ENCODE data around the gene NINJ2.

The NINJ2 gene

DNA sequence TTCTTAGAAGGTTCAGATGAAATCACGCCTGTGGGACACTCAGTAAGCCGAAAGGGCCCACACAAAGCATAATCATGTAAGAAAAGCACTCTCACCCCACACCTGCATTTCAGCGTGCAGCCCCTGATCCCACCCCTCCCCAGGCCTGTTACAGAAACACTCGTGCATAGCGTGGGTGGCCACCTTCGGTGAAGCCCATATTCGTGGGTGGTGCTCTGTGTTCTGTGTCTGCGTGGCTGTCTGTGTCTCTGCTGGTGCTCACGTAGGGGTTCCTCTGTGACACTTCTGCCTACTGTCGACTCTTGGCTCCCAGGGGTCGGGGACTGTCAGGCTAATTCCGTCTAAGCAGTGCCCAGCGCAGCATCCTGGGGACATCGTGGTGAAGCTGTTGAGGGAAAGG, 129.5 kb downstream of the NINJ2 start:
- H3K4me3 ChIP-seq (ENCODE audit: low read length), result no peak overlapping the region
- peaks cover 7% of the 10 kb centered on the region for H3K36me3 ChIP-seq (ENCODE audit: control insufficient read depth, insufficient read depth, low read length)
- no peaks in the 10 kb centered on the region for H3K27me3 ChIP-seq (ENCODE audit: control insufficient read depth, insufficient read depth, low read length)
- H3K9ac ChIP-seq (ENCODE audit: low read length), result no peak overlapping the region
- H3K9me3 ChIP-seq (ENCODE audit: control insufficient read depth, low read length), result no peaks in the 10 kb centered on the region
- H3K4me1 ChIP-seq (ENCODE audit: control insufficient read depth, insufficient read depth, low read length), result peaks cover 41% of the 10 kb centered on the region

DNA sequence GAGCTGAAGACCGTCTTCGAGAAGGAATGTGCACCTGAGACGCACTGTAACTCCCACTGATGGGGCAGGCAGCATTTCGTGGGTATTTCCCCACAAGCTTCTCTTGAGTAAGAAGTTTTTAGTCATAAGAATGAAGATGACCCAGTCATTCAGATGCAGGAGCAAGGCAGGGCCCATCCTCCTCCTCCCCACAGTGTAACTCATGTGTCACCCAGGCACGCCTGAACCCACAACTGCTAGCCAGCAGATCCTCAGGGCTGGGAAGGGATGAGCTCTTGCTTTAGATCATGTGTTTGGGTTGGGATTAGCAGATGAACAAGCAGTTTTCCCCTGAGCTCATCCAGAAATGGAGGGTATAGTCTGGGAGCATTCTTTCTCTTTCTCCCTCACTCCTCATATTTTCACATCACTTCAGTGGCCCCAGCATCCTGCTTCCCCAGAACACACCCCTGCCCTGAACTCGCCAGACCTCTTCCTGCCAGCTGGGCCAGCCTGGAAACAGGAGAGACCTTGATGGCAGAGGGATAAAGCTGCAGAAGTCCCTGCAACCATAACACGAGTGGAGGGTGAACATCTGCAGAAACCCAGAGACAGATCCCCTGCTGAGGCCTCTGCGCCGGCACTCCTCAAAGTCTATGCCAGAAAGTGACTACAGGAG, 130.2 kb downstream of the NINJ2 start:
- Histone ChIP-seq H3K36me3 (ENCODE audit: control insufficient read depth, insufficient read depth, low read length) (peaks cover 6% of the 10 kb centered on the region), H3K4me3 (ENCODE audit: low read length) (no peak overlapping the region), H3K9me3 (ENCODE audit: control insufficient read depth, low read length) (no peaks in the 10 kb centered on the region), H3K4me1 (ENCODE audit: control insufficient read depth, insufficient read depth, low read length) (peaks cover 34% of the 10 kb centered on the region), H3K27me3 (ENCODE audit: control insufficient read depth, insufficient read depth, low read length) (no peaks in the 10 kb centered on the region), H3K9ac (ENCODE audit: low read length) (no peak overlapping the region)

DNA sequence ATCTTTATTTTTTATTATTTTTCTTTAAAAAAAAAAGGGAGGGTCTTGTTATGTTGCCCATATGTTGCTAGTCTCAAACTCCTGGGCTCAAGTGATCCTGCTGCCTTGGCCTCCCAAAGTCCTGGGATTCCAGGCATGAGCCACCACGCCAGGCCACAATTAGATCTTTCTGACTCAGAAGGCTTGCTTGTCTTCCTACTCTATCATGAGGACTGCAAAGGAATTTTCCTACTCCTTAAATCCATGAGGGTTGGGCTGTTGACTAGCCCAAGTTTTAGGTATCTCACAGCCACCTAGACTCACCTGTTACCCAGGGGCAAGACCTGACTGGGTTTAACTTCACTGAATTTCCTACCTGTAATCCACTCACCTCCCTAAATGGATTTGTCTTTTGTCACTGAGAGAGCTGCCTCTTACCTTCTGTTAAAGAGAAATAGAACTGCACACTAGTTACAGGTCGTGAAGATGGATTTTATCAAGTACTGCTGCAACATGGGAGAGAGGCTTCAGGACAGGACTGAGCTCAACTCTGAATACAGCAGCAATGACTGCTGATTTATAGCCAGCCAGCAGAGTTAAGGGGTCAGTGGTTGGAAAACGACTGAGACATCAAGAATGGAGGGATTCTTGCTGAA, 131.2 kb downstream of the NINJ2 start:
- no peak overlapping the region for H3K9ac ChIP-seq (ENCODE audit: low read length)
- no peak overlapping the region for H3K4me3 ChIP-seq (ENCODE audit: low read length)
- no peaks in the 10 kb centered on the region for H3K27me3 ChIP-seq (ENCODE audit: control insufficient read depth, insufficient read depth, low read length)
- H3K4me1 ChIP-seq (ENCODE audit: control insufficient read depth, insufficient read depth, low read length), result peaks cover 27% of the 10 kb centered on the region
- H3K36me3 ChIP-seq (ENCODE audit: control insufficient read depth, insufficient read depth, low read length), result peaks cover 6% of the 10 kb centered on the region
- H3K9me3 ChIP-seq (ENCODE audit: control insufficient read depth, low read length), result no peaks in the 10 kb centered on the region

DNA sequence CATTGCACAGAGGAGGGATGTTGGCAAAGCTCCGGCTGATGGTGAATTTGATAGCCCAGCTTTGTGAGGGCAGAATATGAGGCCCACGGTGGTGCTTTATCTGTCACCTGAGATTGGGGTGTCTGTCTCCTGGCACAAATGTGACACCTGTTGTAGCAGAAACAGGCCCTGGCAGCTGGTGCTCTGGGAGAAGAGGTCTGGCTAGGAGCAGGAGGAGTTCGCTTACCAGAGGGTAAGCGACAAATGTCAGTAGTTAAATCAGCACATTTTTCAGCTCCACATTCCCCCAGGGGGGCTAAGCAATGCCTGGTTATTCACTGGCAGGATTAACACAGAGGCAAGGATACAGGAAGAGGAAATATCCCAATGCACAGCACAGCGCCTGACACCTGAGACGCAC, 132.4 kb downstream of the NINJ2 start:
- Histone ChIP-seq H3K4me1 (ENCODE audit: control insufficient read depth, insufficient read depth, low read length) (peaks cover 20% of the 10 kb centered on the region), H3K9ac (ENCODE audit: low read length) (no peak overlapping the region), H3K36me3 (ENCODE audit: control insufficient read depth, insufficient read depth, low read length) (peaks cover 6% of the 10 kb centered on the region), H3K9me3 (ENCODE audit: control insufficient read depth, low read length) (no peaks in the 10 kb centered on the region), H3K4me3 (ENCODE audit: low read length) (no peak overlapping the region), H3K27me3 (ENCODE audit: control insufficient read depth, insufficient read depth, low read length) (no peaks in the 10 kb centered on the region)

DNA sequence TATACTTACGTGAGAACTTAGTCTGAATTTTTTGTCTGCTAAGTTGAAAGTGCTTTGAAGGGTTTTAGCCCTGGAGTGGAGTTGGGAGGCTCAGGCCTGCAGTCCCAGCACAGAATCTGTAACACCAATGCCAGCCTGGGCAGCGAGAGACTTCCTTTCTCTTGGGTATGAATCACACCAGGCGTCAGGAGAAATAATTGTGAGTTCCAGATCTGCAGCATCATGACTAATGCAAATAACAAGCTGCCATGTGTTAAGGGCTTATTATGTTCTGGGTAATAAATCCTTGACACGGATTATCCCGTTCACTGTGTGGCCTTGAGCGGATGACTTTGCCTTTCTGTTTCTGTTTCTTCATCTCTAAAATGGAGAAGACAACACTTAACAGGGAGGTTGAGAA, 132.9 kb downstream of the NINJ2 start:
- Histone ChIP-seq H3K4me3 (ENCODE audit: low read length) (no peak overlapping the region), H3K9ac (ENCODE audit: low read length) (no peak overlapping the region), H3K9me3 (ENCODE audit: control insufficient read depth, low read length) (no peaks in the 10 kb centered on the region), H3K36me3 (ENCODE audit: control insufficient read depth, insufficient read depth, low read length) (peaks cover 6% of the 10 kb centered on the region), H3K4me1 (ENCODE audit: control insufficient read depth, insufficient read depth, low read length) (peaks cover 15% of the 10 kb centered on the region), H3K27me3 (ENCODE audit: control insufficient read depth, insufficient read depth, low read length) (no peaks in the 10 kb centered on the region)

DNA sequence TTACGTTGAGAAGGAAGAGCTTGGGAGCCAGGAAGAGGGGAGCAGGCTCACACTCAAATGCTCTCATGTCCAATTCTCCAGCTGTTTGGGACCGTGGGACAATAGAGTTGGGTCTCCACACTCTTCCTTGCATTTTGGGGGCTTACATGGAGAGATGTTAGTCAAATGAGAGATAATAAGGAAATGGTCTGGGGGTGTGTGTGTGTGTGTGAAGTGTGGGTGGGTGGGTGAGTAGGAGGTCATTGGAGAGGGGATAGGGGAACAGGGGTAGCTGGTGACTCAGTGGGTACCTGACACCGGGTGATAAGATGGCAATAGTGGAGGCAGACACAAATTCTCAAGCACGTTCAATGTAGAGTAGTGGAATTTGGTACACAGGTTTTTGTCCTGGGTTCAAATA, 135.5 kb downstream of the NINJ2 start:
- H3K4me1 ChIP-seq (ENCODE audit: control insufficient read depth, insufficient read depth, low read length), result peaks cover 16% of the 10 kb centered on the region
- H3K9ac ChIP-seq (ENCODE audit: low read length), result no peak overlapping the region
- H3K27me3 ChIP-seq (ENCODE audit: control insufficient read depth, insufficient read depth, low read length), result no peaks in the 10 kb centered on the region
- no peaks in the 10 kb centered on the region for H3K9me3 ChIP-seq (ENCODE audit: control insufficient read depth, low read length)
- H3K4me3 ChIP-seq (ENCODE audit: low read length), result no peak overlapping the region
- H3K36me3 ChIP-seq (ENCODE audit: control insufficient read depth, insufficient read depth, low read length), result peaks cover 6% of the 10 kb centered on the region

DNA sequence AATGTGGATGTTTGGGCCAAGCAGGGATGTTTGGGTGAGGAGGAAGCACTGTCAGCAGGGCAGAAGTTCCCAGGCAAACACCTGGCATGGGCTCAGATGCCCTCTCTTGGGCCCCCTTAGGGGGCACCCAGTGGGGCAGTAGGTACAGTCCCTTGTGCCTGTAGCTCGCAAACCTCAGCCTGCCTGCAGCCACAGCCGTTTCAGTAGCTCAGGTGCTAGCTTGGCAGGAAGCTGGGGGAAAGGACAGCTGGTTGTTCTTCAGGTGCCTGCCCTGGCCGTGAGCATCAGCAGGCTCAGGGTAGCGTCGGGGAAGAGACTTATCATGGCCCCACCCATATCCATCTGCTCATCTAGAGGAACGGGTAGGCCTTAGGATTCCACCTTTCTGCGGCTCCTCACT, 136.0 kb downstream of the NINJ2 start:
- no peak overlapping the region for H3K4me3 ChIP-seq (ENCODE audit: low read length)
- peaks cover 12% of the 10 kb centered on the region for H3K4me1 ChIP-seq (ENCODE audit: control insufficient read depth, insufficient read depth, low read length)
- H3K9me3 ChIP-seq (ENCODE audit: control insufficient read depth, low read length), result no peaks in the 10 kb centered on the region
- no peak overlapping the region for H3K9ac ChIP-seq (ENCODE audit: low read length)
- H3K27me3 ChIP-seq (ENCODE audit: control insufficient read depth, insufficient read depth, low read length), result no peaks in the 10 kb centered on the region
- H3K36me3 ChIP-seq (ENCODE audit: control insufficient read depth, insufficient read depth, low read length), result peaks cover 6% of the 10 kb centered on the region

DNA sequence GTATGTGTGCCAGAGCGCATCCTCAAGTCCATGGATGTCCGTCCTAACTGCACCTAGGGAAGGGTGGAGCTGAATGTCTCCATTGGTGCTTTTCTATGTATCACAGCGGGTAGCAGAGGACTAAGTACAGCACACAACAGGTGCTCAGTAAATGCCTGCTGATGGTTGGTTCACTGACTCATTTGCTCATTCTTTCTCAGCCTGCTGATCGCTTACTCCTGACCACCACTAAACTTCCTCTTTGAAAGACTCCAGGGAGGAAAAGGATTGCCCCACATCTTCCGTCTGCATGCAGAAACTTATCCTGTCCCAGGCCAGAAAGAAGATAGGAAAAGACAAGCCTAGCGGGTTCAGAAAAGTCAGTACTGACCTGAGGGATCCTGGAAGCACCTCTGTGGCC, 137.2 kb downstream of the NINJ2 start:
- H3K4me3 ChIP-seq (ENCODE audit: low read length), result no peak overlapping the region
- H3K36me3 ChIP-seq (ENCODE audit: control insufficient read depth, insufficient read depth, low read length), result peaks cover 6% of the 10 kb centered on the region
- H3K27me3 ChIP-seq (ENCODE audit: control insufficient read depth, insufficient read depth, low read length), result no peaks in the 10 kb centered on the region
- no peak overlapping the region for H3K9ac ChIP-seq (ENCODE audit: low read length)
- H3K9me3 ChIP-seq (ENCODE audit: control insufficient read depth, low read length), result no peaks in the 10 kb centered on the region
- peaks cover 12% of the 10 kb centered on the region for H3K4me1 ChIP-seq (ENCODE audit: control insufficient read depth, insufficient read depth, low read length)

DNA sequence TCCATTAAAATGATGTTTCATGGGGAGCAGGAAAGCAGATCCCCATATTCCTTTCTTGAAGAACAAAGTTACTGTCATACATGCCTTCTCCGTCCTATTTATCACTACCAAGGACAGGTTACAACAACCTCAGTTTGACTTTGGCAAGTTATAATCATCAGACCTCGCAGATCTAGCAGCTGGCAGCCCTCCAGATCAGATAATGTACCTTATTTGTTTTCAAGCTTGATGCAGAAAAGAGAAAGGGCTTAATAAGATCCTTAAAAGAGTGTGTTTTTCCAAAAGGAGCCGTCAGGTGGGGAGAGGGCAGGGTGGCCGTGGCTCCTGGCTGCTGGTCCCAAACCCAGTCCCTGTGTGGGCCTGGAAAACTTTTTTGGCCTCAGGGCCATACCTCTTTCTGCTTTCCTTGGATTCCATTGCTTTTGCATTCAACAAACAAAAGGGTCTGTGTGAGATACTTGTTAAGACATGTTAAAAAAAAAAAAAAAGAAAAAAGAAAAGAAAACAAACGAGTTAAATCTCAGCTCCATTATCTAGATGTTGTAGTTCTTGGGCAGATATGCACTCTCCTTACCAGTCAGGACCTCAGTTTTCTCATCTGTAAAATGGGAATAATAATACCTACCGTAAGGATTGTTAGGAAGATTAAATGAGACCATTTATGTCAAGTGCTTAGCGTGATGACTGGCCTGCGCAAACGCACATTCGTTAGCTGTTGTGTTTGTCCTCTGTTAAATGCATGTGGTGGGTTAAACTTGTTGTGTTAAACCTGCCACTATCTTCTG, 138.9 kb downstream of the NINJ2 start:
- H3K9me3 ChIP-seq (ENCODE audit: control insufficient read depth, low read length), result no peaks in the 10 kb centered on the region
- H3K4me1 ChIP-seq (ENCODE audit: control insufficient read depth, insufficient read depth, low read length), result peaks cover 7% of the 10 kb centered on the region
- peak overlapping the region; percentile 20 for H3K9ac ChIP-seq (ENCODE audit: low read length)
- peaks cover 5% of the 10 kb centered on the region for H3K36me3 ChIP-seq (ENCODE audit: control insufficient read depth, insufficient read depth, low read length)
- no peak overlapping the region for H3K4me3 ChIP-seq (ENCODE audit: low read length)
- H3K27me3 ChIP-seq (ENCODE audit: control insufficient read depth, insufficient read depth, low read length), result no peaks in the 10 kb centered on the region

DNA sequence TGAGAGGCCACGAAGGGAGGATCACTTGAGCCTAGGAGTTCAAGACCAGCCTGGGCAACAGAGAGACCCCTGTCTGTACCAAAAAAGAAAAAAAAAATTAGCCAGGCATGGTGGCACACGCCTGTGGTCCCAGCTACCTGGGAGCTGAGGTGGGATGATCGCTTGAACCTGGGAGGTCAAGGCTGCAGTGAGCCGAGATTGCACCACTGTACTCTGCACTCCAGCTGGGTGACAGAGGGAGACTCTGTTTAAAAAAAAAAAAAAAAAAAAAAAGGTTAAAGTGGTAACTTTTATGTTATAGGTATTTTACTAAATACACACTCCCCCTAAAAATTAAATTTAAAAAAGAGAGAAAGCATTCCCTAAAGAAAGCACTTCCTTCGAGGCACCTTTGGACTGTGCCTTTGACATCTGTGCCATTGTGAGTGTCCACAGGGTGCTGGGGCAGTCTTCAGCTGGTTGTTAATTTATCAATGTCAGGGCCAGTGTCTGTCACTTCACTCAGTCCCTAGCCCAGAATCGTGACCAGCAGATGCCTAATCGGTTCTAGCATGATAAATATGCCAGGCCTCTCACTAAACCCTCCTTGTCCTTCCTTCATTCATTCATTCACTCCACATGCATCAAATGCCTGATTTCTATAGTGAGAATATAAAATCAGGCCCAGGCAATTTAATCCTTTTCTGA, 140.4 kb downstream of the NINJ2 start:
- no peaks in the 10 kb centered on the region for H3K27me3 ChIP-seq (ENCODE audit: control insufficient read depth, insufficient read depth, low read length)
- H3K4me3 ChIP-seq (ENCODE audit: low read length), result no peak overlapping the region
- no peaks in the 10 kb centered on the region for H3K36me3 ChIP-seq (ENCODE audit: control insufficient read depth, insufficient read depth, low read length)
- H3K9ac ChIP-seq (ENCODE audit: low read length), result no peak overlapping the region
- peaks cover 7% of the 10 kb centered on the region for H3K4me1 ChIP-seq (ENCODE audit: control insufficient read depth, insufficient read depth, low read length)
- no peaks in the 10 kb centered on the region for H3K9me3 ChIP-seq (ENCODE audit: control insufficient read depth, low read length)

DNA sequence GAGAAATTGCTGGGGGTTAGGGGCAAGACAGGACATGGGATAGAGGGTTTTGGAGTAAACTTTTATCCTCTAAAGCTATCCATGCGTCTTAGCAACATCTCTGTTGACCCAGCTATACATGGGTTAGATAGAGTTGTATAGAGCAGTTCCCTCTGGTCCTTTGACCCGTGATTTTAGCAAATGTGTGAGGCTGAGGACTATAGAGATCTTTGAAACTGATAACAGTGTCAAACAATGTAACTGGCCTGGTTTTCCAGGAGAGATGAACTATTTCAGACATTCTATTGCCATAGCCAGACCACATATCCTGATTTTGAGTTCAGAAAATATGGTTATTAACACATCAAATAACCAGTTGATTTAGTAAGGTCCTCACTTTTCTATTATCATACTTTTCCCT, 143.1 kb downstream of the NINJ2 start:
- no peaks in the 10 kb centered on the region for H3K36me3 ChIP-seq (ENCODE audit: control insufficient read depth, insufficient read depth, low read length)
- H3K4me3 ChIP-seq (ENCODE audit: low read length), result no peak overlapping the region
- H3K4me1 ChIP-seq (ENCODE audit: control insufficient read depth, insufficient read depth, low read length), result peaks cover 16% of the 10 kb centered on the region
- H3K9me3 ChIP-seq (ENCODE audit: control insufficient read depth, low read length), result no peaks in the 10 kb centered on the region
- H3K9ac ChIP-seq (ENCODE audit: low read length), result no peak overlapping the region
- H3K27me3 ChIP-seq (ENCODE audit: control insufficient read depth, insufficient read depth, low read length), result no peaks in the 10 kb centered on the region

DNA sequence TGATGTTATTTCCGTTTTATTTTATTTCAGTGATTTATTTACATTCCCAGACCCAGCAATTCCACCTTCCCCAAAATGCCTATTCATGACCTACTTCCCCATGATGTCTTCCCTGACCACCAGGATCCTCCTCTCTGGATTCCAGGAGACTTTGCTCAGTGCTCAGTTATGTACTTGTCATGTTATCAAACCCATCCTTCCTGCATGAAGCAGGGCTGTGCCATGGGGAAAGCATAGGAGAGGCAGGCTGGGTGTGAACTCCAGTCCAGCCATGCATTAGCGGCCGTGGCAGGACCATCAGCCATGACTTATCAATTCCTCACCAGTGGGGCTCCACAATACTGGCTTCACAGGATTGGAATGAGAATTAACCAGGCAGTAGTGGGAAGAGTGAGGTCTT, 145.7 kb downstream of the NINJ2 start:
- Histone ChIP-seq H3K27me3 (ENCODE audit: control insufficient read depth, insufficient read depth, low read length) (no peaks in the 10 kb centered on the region), H3K4me3 (ENCODE audit: low read length) (no peak overlapping the region), H3K9me3 (ENCODE audit: control insufficient read depth, low read length) (no peaks in the 10 kb centered on the region), H3K9ac (ENCODE audit: low read length) (no peak overlapping the region), H3K4me1 (ENCODE audit: control insufficient read depth, insufficient read depth, low read length) (peaks cover 30% of the 10 kb centered on the region), H3K36me3 (ENCODE audit: control insufficient read depth, insufficient read depth, low read length) (no peaks in the 10 kb centered on the region)

All from mucosa of stomach (tissue), 1 donor.